ENCODE data around the gene PIAS3.
A peak's percentile ranks its signal among the peaks of the same experiment; 100 is the strongest.

PIAS3 gene

DNA sequence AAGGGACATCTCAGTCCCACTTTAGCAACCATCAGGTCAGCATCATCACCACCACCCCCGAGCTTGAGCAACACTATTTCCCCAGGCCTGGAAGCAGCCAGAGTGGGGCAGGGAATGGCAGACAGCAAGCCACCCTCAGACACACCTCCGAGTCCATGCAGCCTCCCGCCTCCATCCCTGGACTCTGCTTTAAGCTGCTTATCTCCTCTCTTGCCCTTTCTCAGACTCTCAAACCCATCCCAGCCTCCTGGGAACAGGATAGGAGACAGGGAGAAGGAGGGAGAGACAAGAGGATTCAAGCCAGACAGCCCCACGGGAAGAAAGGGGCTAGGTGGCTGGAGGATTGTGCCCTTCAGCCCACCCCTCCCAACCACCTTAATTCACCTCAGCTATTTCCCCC is 1.7 kb downstream of the PIAS3 start:
- TF ChIP-seq, protein P1, sequence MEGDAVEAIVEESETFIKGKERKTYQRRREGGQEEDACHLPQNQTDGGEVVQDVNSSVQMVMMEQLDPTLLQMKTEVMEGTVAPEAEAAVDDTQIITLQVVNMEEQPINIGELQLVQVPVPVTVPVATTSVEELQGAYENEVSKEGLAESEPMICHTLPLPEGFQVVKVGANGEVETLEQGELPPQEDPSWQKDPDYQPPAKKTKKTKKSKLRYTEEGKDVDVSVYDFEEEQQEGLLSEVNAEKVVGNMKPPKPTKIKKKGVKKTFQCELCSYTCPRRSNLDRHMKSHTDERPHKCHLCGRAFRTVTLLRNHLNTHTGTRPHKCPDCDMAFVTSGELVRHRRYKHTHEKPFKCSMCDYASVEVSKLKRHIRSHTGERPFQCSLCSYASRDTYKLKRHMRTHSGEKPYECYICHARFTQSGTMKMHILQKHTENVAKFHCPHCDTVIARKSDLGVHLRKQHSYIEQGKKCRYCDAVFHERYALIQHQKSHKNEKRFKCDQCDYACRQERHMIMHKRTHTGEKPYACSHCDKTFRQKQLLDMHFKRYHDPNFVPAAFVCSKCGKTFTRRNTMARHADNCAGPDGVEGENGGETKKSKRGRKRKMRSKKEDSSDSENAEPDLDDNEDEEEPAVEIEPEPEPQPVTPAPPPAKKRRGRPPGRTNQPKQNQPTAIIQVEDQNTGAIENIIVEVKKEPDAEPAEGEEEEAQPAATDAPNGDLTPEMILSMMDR (IDR thresholded peaks at IDR 0.05; ENCODE audit: insufficient read depth, low read length, missing control alignments) = no peak
- ChIA-PET CTCF (interaction anchor here (1.0 to 10.1 kb wide), 8 partner anchors 10 to 155 kb away, joined by 3 to 220 read pairs (median 8); partner anchors contain the start of genes ITGA10, LIX1L and NUDT17), POLR2A (interaction anchor here (2.8 to 3.0 kb wide), 3 partner anchors 10 to 106 kb away, joined by 10 to 80 read pairs (median 18); partner anchors contain the start of genes ANKRD34A, ANKRD35 and NUDT17)
- DNase-seq (ENCODE audit: low read depth, low spot score) = no peak
- no peak overlapping the region for H3K4me3 ChIP-seq (ENCODE audit: low read depth, low read length)

DNA sequence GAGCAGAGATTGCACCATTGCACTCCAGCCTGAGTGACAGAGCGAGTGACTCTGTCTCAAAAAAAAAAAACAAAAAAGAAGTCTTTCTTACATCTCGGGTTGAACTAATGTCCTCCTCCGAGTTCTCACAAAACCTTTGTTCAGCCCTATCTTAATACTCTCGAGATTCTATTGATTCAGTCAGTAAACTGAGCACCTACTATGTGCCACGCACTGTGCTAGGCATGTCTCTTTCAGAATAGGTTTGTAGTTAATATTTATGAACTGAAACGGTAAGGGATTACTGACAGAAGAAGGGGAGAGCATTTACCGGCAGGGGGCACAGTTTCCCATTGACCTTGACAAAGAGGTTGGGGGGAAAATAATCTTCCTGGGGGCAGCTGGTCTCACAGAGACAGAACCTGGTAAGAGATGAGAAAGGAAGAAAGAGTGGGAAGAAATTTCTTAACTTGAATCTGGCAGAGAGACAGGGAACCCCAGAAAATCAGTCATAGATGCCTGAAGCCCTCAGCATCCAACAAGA is 3.4 kb downstream of the PIAS3 start:
- CTCF ChIA-PET = interaction anchor here (10.1 kb wide), 1 partner anchor 9 kb away, joined by 220 read pairs; the partner anchor contains the start of gene NUDT17
- H3K4me3 ChIP-seq (ENCODE audit: low read depth, low read length) = no peak overlapping the region
- TF ChIP-seq, protein P1 (IDR thresholded peaks at IDR 0.05; ENCODE audit: insufficient read depth, low read length, missing control alignments) = no peak
- no peak for DNase-seq (ENCODE audit: low read depth, low spot score)
- POLR2A ChIA-PET = no interaction called here

DNA sequence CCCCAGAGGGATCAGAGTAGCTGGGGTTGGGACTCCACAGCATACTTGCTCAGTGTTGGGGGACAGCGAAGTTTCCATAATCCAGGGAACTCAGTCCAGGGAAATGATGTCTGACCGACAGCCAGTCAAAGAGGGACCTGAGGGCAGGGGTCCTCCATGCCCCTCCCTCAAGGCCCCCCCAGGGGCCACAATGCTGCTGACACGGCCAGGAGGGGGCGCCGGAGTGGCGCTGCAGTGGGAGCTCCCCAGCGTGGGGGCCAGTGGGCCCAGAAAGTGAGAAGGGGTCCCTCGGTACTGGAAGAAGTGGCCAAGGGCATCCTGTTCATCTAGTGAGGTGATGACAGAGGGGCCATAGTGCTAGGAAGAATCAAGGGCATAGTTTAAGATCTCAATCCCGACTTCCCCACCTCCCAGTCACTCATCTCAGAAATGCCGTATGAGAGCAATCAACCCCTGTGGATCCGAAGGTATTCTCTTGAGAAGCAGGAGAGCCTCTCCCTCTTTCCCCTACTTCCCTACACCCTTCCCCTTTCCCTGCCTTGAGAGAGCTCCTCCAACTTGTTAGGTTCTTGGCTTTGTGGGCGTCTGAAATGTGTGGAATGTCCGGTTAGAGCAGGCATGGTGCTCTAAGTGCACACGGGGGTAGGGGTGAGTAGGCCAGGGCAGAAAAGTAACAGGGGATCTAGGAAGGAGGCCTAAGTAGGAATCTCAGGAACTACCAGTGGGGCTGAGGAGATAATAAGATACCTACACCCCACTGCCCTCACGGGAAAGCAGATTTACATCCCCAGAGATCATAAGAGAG is 9.3 kb downstream of the PIAS3 start:
- H3K4me3 ChIP-seq (ENCODE audit: low read depth, low read length) = no peak overlapping the region
- POLR2A ChIA-PET = interaction anchor here (7.5 kb wide), 1 partner anchor 9 kb away, joined by 80 read pairs; the partner anchor contains the start of gene PIAS3
- TF ChIP-seq, protein P1 (IDR thresholded peaks at IDR 0.05; ENCODE audit: insufficient read depth, low read length, missing control alignments) = peak; percentile 40
- CTCF ChIA-PET = interaction anchor here (0.8 to 10.9 kb wide), 10 partner anchors 10 to 163 kb away, joined by 3 to 252 read pairs (median 48); partner anchors contain the start of genes ANKRD34A, ITGA10, PIAS3 and POLR3C
- DNase-seq (ENCODE audit: low read depth, low spot score) = no peak

DNA sequence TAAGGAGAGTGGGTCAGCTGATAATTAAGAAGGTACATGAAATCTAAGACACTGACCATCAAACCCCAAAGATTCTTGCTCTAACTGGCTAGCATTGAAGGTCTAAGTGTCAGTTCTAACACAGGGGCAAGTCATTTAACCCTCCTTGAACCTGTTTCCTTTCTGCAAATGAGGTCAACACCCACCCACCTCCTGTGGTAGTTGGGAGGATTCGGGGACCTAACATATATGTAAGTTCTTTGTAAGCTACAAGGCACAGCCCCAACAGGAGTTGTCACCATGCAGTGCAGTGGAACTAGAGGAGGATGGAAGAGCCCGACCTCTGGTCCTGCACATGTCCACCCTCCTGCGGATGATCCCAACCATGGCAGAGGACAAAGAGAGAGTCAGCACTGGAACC is 11.1 kb downstream of the PIAS3 start:
- TF ChIP-seq, protein P1 (IDR thresholded peaks at IDR 0.05; ENCODE audit: insufficient read depth, low read length, missing control alignments) = no peak
- CTCF ChIA-PET = interaction anchor here (0.8 to 10.9 kb wide), 12 partner anchors 10 to 165 kb away, joined by 3 to 252 read pairs (median 45); partner anchors contain the start of genes ITGA10, PIAS3, POLR3C and RNF115
- POLR2A ChIA-PET = interaction anchor here (7.5 kb wide), 1 partner anchor 11 kb away, joined by 80 read pairs; the partner anchor contains the start of gene PIAS3

DNA sequence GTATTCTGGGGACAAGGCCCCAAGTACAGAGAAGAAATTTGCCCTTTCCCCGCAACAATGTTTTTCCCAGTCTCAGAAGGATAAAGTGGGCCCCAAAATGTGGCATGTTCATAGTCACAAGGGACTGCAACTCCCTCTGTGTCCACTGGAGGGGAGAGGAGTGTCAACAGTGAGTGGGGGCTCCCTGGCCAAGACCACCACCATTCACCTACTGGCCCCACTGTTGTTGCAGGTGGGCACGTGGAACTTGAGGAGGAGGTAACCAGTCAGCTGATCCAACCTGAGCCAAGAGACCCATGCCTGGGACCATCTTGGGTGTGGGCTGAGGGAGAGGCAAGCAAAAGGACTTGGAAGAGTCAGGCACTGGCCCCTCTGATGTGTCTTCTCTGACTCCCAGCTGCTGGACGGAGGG is 12.7 kb downstream of the PIAS3 start:
- POLR2A ChIA-PET = interaction anchor here (0.9 to 7.5 kb wide), 6 partner anchors 13 to 172 kb away, joined by 3 to 80 read pairs (median 4); partner anchors contain the start of genes PIAS3, POLR3C and RNF115
- CTCF ChIA-PET = interaction anchor here (1.0 to 10.9 kb wide), 20 partner anchors 8 to 193 kb away, joined by 4 to 252 read pairs (median 12); partner anchors contain the start of genes ITGA10, PEX11B, PIAS3 and POLR3C
- TF ChIP-seq, protein P1 (IDR thresholded peaks at IDR 0.05; ENCODE audit: insufficient read depth, low read length, missing control alignments) = peak; percentile 64
- DNase-seq (ENCODE audit: low read depth, low spot score) = no peak
- H3K4me3 ChIP-seq (ENCODE audit: low read depth, low read length) = peak overlapping the region; percentile 70

More for the DNA sequence above, 11.1 kb downstream of the PIAS3 start:
- H3K4me3 ChIP-seq (ENCODE audit: low read depth, low read length) = no peak overlapping the region
- DNase-seq (ENCODE audit: low read depth, low spot score) = no peak

Data from AG04449 (cell line).